C4-2B (cell line): ENCODE data around the gene UBL5.

Source experiments
- CTCF ChIP-seq: fragments of 450-650 bp; conservative IDR thresholded peaks from 2 replicates; pipeline ENCODE4 v1.5.1; 2017; ENCODE audit warnings: mild to moderate bottlenecking
- ZFX ChIP-seq: fragments of 450-650 bp; IDR thresholded peaks from 2 replicates; pipeline ENCODE4 v1.6.1; 2017

- no peak for TF ChIP-seq CTCF
- TF ChIP-seq ZFX = no peak
Measured at GRCh38 chr19:9868983-9869617, 41.4 kb downstream of the UBL5 start.
